ENCODE results near the gene CPNE6.

CPNE6 gene

GRCh38 chr14:24064091-24064795, 7.1 kb upstream of the CPNE6 start:
- DNase-seq (ENCODE audit: low read depth), result no peak
- H3K4me3 ChIP-seq (ENCODE audit: low read length), result no peak overlapping the region
- H3K36me3 ChIP-seq (ENCODE audit: control insufficient read depth, insufficient read depth, low read length, severe bottlenecking), result no peaks in the 10 kb centered on the region
- H3K4me1 ChIP-seq (ENCODE audit: control insufficient read depth, insufficient read depth, low read length), result no peaks in the 10 kb centered on the region
- H3K27me3 ChIP-seq (replicated peaks; ENCODE audit: control insufficient read depth, insufficient read depth, low read length), result peaks cover 37% of the 10 kb centered on the region
- no peak overlapping the region for H3K9ac ChIP-seq (ENCODE audit: low read length)
- no peaks in the 10 kb centered on the region for H3K9me3 ChIP-seq (ENCODE audit: control insufficient read depth, low read length)

- Histone ChIP-seq H3K36me3 (ENCODE audit: control insufficient read depth, insufficient read depth, low read length, severe bottlenecking) (no peaks in the 10 kb centered on the region), H3K4me1 (ENCODE audit: control insufficient read depth, insufficient read depth, low read length) (no peaks in the 10 kb centered on the region), H3K9ac (ENCODE audit: low read length) (no peak overlapping the region), H3K4me3 (ENCODE audit: low read length) (no peak overlapping the region), H3K9me3 (ENCODE audit: control insufficient read depth, low read length) (no peaks in the 10 kb centered on the region), H3K27me3 (replicated peaks; ENCODE audit: control insufficient read depth, insufficient read depth, low read length) (peaks cover 41% of the 10 kb centered on the region)
- no peak for DNase-seq (ENCODE audit: low read depth)
Measured at GRCh38 chr14:24064856-24065255, 6.5 kb upstream of the CPNE6 start.

GRCh38 chr14:24065408-24065807, 6.0 kb upstream of the CPNE6 start:
- Histone ChIP-seq H3K36me3 (ENCODE audit: control insufficient read depth, insufficient read depth, low read length, severe bottlenecking) (no peaks in the 10 kb centered on the region), H3K9ac (ENCODE audit: low read length) (no peak overlapping the region), H3K4me3 (ENCODE audit: low read length) (no peak overlapping the region), H3K4me1 (ENCODE audit: control insufficient read depth, insufficient read depth, low read length) (no peaks in the 10 kb centered on the region), H3K27me3 (replicated peaks; ENCODE audit: control insufficient read depth, insufficient read depth, low read length) (peaks cover 42% of the 10 kb centered on the region), H3K9me3 (ENCODE audit: control insufficient read depth, low read length) (no peaks in the 10 kb centered on the region)
- DNase-seq (ENCODE audit: low read depth), result no peak

GRCh38 chr14:24066496-24067132, 4.7 kb upstream of the CPNE6 start:
- Histone ChIP-seq H3K9ac (ENCODE audit: low read length) (no peak overlapping the region), H3K27me3 (replicated peaks; ENCODE audit: control insufficient read depth, insufficient read depth, low read length) (peaks cover 45% of the 10 kb centered on the region), H3K36me3 (ENCODE audit: control insufficient read depth, insufficient read depth, low read length, severe bottlenecking) (no peaks in the 10 kb centered on the region), H3K9me3 (ENCODE audit: control insufficient read depth, low read length) (no peaks in the 10 kb centered on the region), H3K4me1 (ENCODE audit: control insufficient read depth, insufficient read depth, low read length) (no peaks in the 10 kb centered on the region), H3K4me3 (ENCODE audit: low read length) (no peak overlapping the region)
- DNase-seq (ENCODE audit: low read depth), result no peak

GRCh38 chr14:24067133-24068082, 4.0 kb upstream of the CPNE6 start:
- DNase-seq (ENCODE audit: low read depth), result no peak
- H3K4me1 ChIP-seq (ENCODE audit: control insufficient read depth, insufficient read depth, low read length), result no peaks in the 10 kb centered on the region
- peaks cover 47% of the 10 kb centered on the region for H3K27me3 ChIP-seq (replicated peaks; ENCODE audit: control insufficient read depth, insufficient read depth, low read length)
- H3K9ac ChIP-seq (ENCODE audit: low read length), result no peak overlapping the region
- no peaks in the 10 kb centered on the region for H3K36me3 ChIP-seq (ENCODE audit: control insufficient read depth, insufficient read depth, low read length, severe bottlenecking)
- no peaks in the 10 kb centered on the region for H3K9me3 ChIP-seq (ENCODE audit: control insufficient read depth, low read length)
- H3K4me3 ChIP-seq (ENCODE audit: low read length), result no peak overlapping the region

GRCh38 chr14:24068711-24069410, 2.5 kb upstream of the CPNE6 start:
- H3K4me3 ChIP-seq (ENCODE audit: low read length), result no peak overlapping the region
- H3K9me3 ChIP-seq (ENCODE audit: control insufficient read depth, low read length), result no peaks in the 10 kb centered on the region
- DNase-seq (ENCODE audit: low read depth), result no peak
- no peaks in the 10 kb centered on the region for H3K4me1 ChIP-seq (ENCODE audit: control insufficient read depth, insufficient read depth, low read length)
- H3K36me3 ChIP-seq (ENCODE audit: control insufficient read depth, insufficient read depth, low read length, severe bottlenecking), result no peaks in the 10 kb centered on the region
- H3K9ac ChIP-seq (ENCODE audit: low read length), result no peak overlapping the region
- H3K27me3 ChIP-seq (replicated peaks; ENCODE audit: control insufficient read depth, insufficient read depth, low read length), result peaks cover 55% of the 10 kb centered on the region

GRCh38 chr14:24069411-24069735, 2.0 kb upstream of the CPNE6 start:
- no peak for DNase-seq (ENCODE audit: low read depth)
- H3K9ac ChIP-seq (ENCODE audit: low read length), result no peak overlapping the region
- H3K27me3 ChIP-seq (replicated peaks; ENCODE audit: control insufficient read depth, insufficient read depth, low read length), result peaks cover 60% of the 10 kb centered on the region
- no peaks in the 10 kb centered on the region for H3K36me3 ChIP-seq (ENCODE audit: control insufficient read depth, insufficient read depth, low read length, severe bottlenecking)
- H3K9me3 ChIP-seq (ENCODE audit: control insufficient read depth, low read length), result no peaks in the 10 kb centered on the region
- H3K4me1 ChIP-seq (ENCODE audit: control insufficient read depth, insufficient read depth, low read length), result no peaks in the 10 kb centered on the region
- H3K4me3 ChIP-seq (ENCODE audit: low read length), result no peak overlapping the region

- Histone ChIP-seq H3K4me3 (ENCODE audit: low read length) (no peak overlapping the region), H3K9me3 (ENCODE audit: control insufficient read depth, low read length) (no peaks in the 10 kb centered on the region), H3K9ac (ENCODE audit: low read length) (no peak overlapping the region), H3K27me3 (replicated peaks; ENCODE audit: control insufficient read depth, insufficient read depth, low read length) (peaks cover 70% of the 10 kb centered on the region), H3K36me3 (ENCODE audit: control insufficient read depth, insufficient read depth, low read length, severe bottlenecking) (no peaks in the 10 kb centered on the region), H3K4me1 (ENCODE audit: control insufficient read depth, insufficient read depth, low read length) (no peaks in the 10 kb centered on the region)
- no peak for DNase-seq (ENCODE audit: low read depth)
Measured at GRCh38 chr14:24070285-24071143, 848 bp upstream of the CPNE6 start.

- DNase-seq (ENCODE audit: low read depth), result no peak
- Histone ChIP-seq H3K27me3 (replicated peaks; ENCODE audit: control insufficient read depth, insufficient read depth, low read length) (peaks cover 78% of the 10 kb centered on the region), H3K9ac (ENCODE audit: low read length) (no peak overlapping the region), H3K4me3 (ENCODE audit: low read length) (no peak overlapping the region), H3K36me3 (ENCODE audit: control insufficient read depth, insufficient read depth, low read length, severe bottlenecking) (no peaks in the 10 kb centered on the region), H3K9me3 (ENCODE audit: control insufficient read depth, low read length) (no peaks in the 10 kb centered on the region), H3K4me1 (ENCODE audit: control insufficient read depth, insufficient read depth, low read length) (no peaks in the 10 kb centered on the region)
Measured at GRCh38 chr14:24071836-24072430, 571 bp downstream of the CPNE6 start.

- peaks cover 82% of the 10 kb centered on the region for H3K27me3 ChIP-seq (replicated peaks; ENCODE audit: control insufficient read depth, insufficient read depth, low read length)
- no peaks in the 10 kb centered on the region for H3K4me1 ChIP-seq (ENCODE audit: control insufficient read depth, insufficient read depth, low read length)
- DNase-seq (ENCODE audit: low read depth), result no peak
- H3K9me3 ChIP-seq (ENCODE audit: control insufficient read depth, low read length), result no peaks in the 10 kb centered on the region
- no peak overlapping the region for H3K9ac ChIP-seq (ENCODE audit: low read length)
- no peaks in the 10 kb centered on the region for H3K36me3 ChIP-seq (ENCODE audit: control insufficient read depth, insufficient read depth, low read length, severe bottlenecking)
- no peak overlapping the region for H3K4me3 ChIP-seq (ENCODE audit: low read length)
Measured at GRCh38 chr14:24072436-24072835, 1.1 kb downstream of the CPNE6 start.
